ENCODE data around the gene TMEM132A. TPM values are rescaled to one million over a fixed set of nuclear protein-coding genes. Genes with fewer than 3 reads are reported as not detected.
A peak's percentile ranks its signal among the peaks of the same experiment; 100 is the strongest.

The TMEM132A gene
- total and polyA plus RNA-seq, 2 donors (not counting 1 experiment from before 2014, with no cell fraction given) = 6.9 to 13.2 TPM

GRCh38 chr11:60977224-60977623 is 53.0 kb downstream of the TMEM132A start:
- Histone ChIP-seq H3K4me2 (ENCODE audit: extremely low read depth, insufficient read depth, low read length) (no peak overlapping the region), H3K27me3 (ENCODE audit: control insufficient read depth, insufficient read depth, low read length) (no peaks in the 10 kb centered on the region), H3K79me2 (ENCODE audit: control insufficient read depth, insufficient read depth, low read length) (no peaks in the 10 kb centered on the region), H3K9ac (ENCODE audit: insufficient read depth, low read length) (no peak overlapping the region), H3K9me3 (ENCODE audit: control insufficient read depth, insufficient read depth, low read depth, low read length) (no peaks in the 10 kb centered on the region), H3K27ac (ENCODE audit: insufficient read depth, low read length) (no peak overlapping the region), H2AFZ (ENCODE audit: low read length) (no peak overlapping the region), H3K4me1 (ENCODE audit: control insufficient read depth, extremely low read depth, insufficient read depth, low read length) (no peaks in the 10 kb centered on the region), H4K20me1 (ENCODE audit: control insufficient read depth, extremely low read depth, insufficient read depth, low read length) (no peaks in the 10 kb centered on the region), H3K36me3 (ENCODE audit: control insufficient read depth, insufficient read depth, low read length) (no peaks in the 10 kb centered on the region), H3K4me3 (replicated peaks in 1 of 4; ENCODE audit: control extremely low read depth in 1 of 4, insufficient read depth in 1 of 4, low read depth in 3 of 4, low read length in 4 of 4) (no peak overlapping the region)
- no peak for DNase-seq (ENCODE audit: low read depth in 2 of 2)
- TF ChIP-seq EZH2 (IDR thresholded peaks at IDR 0.05; ENCODE audit: low read length, missing control alignments) (no peak), CTCF (conservative IDR thresholded peaks at IDR 0.05 in 1 of 2, IDR thresholded peaks at IDR 0.05 in 1 of 2; ENCODE audit: low read depth in 1 of 2, low read length in 2 of 2) (no peak)

GRCh38 chr11:60977836-60978235 is 53.6 kb downstream of the TMEM132A start:
- TF ChIP-seq EZH2 (IDR thresholded peaks at IDR 0.05; ENCODE audit: low read length, missing control alignments) = no peak
- no peak for TF ChIP-seq CTCF (conservative IDR thresholded peaks at IDR 0.05 in 1 of 2, IDR thresholded peaks at IDR 0.05 in 1 of 2; ENCODE audit: low read depth in 1 of 2, low read length in 2 of 2)
- no peak for DNase-seq (ENCODE audit: low read depth in 2 of 2)
- H4K20me1 ChIP-seq (ENCODE audit: control insufficient read depth, extremely low read depth, insufficient read depth, low read length) = no peaks in the 10 kb centered on the region
- H3K27ac ChIP-seq (ENCODE audit: insufficient read depth, low read length) = no peak overlapping the region
- no peaks in the 10 kb centered on the region for H3K79me2 ChIP-seq (ENCODE audit: control insufficient read depth, insufficient read depth, low read length)
- no peaks in the 10 kb centered on the region for H3K27me3 ChIP-seq (ENCODE audit: control insufficient read depth, insufficient read depth, low read length)
- H3K9me3 ChIP-seq (ENCODE audit: control insufficient read depth, insufficient read depth, low read depth, low read length) = no peaks in the 10 kb centered on the region
- no peak overlapping the region for H3K9ac ChIP-seq (ENCODE audit: insufficient read depth, low read length)
- no peaks in the 10 kb centered on the region for H3K36me3 ChIP-seq (ENCODE audit: control insufficient read depth, insufficient read depth, low read length)
- H3K4me1 ChIP-seq (ENCODE audit: control insufficient read depth, extremely low read depth, insufficient read depth, low read length) = no peaks in the 10 kb centered on the region
- no peak overlapping the region for H3K4me2 ChIP-seq (ENCODE audit: extremely low read depth, insufficient read depth, low read length)
- H2AFZ ChIP-seq (ENCODE audit: low read length) = no peak overlapping the region
- H3K4me3 ChIP-seq (replicated peaks in 1 of 4; ENCODE audit: control extremely low read depth in 1 of 4, insufficient read depth in 1 of 4, low read depth in 3 of 4, low read length in 4 of 4) = no peak overlapping the region

- Histone ChIP-seq H3K9ac (ENCODE audit: insufficient read depth, low read length) (no peak overlapping the region), H3K27ac (ENCODE audit: insufficient read depth, low read length) (no peak overlapping the region), H3K9me3 (ENCODE audit: control insufficient read depth, insufficient read depth, low read depth, low read length) (no peaks in the 10 kb centered on the region), H3K4me1 (ENCODE audit: control insufficient read depth, extremely low read depth, insufficient read depth, low read length) (no peaks in the 10 kb centered on the region), H3K4me2 (ENCODE audit: extremely low read depth, insufficient read depth, low read length) (no peak overlapping the region), H4K20me1 (ENCODE audit: control insufficient read depth, extremely low read depth, insufficient read depth, low read length) (no peaks in the 10 kb centered on the region), H2AFZ (ENCODE audit: low read length) (no peak overlapping the region), H3K79me2 (ENCODE audit: control insufficient read depth, insufficient read depth, low read length) (no peaks in the 10 kb centered on the region), H3K36me3 (ENCODE audit: control insufficient read depth, insufficient read depth, low read length) (no peaks in the 10 kb centered on the region), H3K4me3 (replicated peaks in 1 of 4; ENCODE audit: control extremely low read depth in 1 of 4, insufficient read depth in 1 of 4, low read depth in 3 of 4, low read length in 4 of 4) (no peak overlapping the region), H3K27me3 (ENCODE audit: control insufficient read depth, insufficient read depth, low read length) (no peaks in the 10 kb centered on the region)
- DNase-seq (ENCODE audit: low read depth in 2 of 2) = peak in 1 of 2 donors; percentile 9
- TF ChIP-seq CTCF (conservative IDR thresholded peaks at IDR 0.05 in 1 of 2, IDR thresholded peaks at IDR 0.05 in 1 of 2; ENCODE audit: low read depth in 1 of 2, low read length in 2 of 2) (no peak), EZH2 (IDR thresholded peaks at IDR 0.05; ENCODE audit: low read length, missing control alignments) (no peak)
Measured at GRCh38 chr11:60978546-60979380, 54.5 kb downstream of the TMEM132A start.
